Activated CD4-positive, alpha-beta T cell treated with anti-CD3 and anti-CD28 coated beads for 36 hours (primary cell): ENCODE data around the gene CACNA1C. TPM values are rescaled to one million over a fixed set of nuclear protein-coding genes. Genes with fewer than 3 reads are reported as not detected.

ENCODE experiments used
- ATAC-seq: fragments of 200-7000 bp; cut with Tn5 transposase; one replicate; pipeline ENCODE4 v1.10.0; 2021; ENCODE audit warnings: mild to moderate bottlenecking, moderate library complexity
- CTCF ChIA-PET: fragments of 350-600 bp; sonication (Branson Sonifier 250); formaldehyde crosslinking; loops from one replicate; lab custom pipeline; 2021; ENCODE audit warnings: antibody characterized with exemption; lab: Charles Lee
- POLR2A ChIA-PET: fragments of 350-600 bp; sonication (Branson Sonifier 250); formaldehyde crosslinking; loops from one replicate; lab custom pipeline; 2021; ENCODE audit warnings: antibody characterized with exemption, inconsistent platforms; lab: Charles Lee
- DNase-seq: peaks from one replicate; pipeline ENCODE4 v3.0.0-alpha.2; 2020
- H3K27ac Mint-ChIP-seq: one replicate; pipeline ENCODE4 v1.8.0; 2021; ENCODE audit warnings: mixed read lengths
- H3K27me3 Mint-ChIP-seq: one replicate; pipeline ENCODE4 v1.8.0; 2021; ENCODE audit warnings: mixed read lengths
- H3K36me3 Mint-ChIP-seq: one replicate; pipeline ENCODE4 v1.8.0; 2021; ENCODE audit warnings: low read depth, mixed read lengths
- H3K4me1 Mint-ChIP-seq: one replicate; pipeline ENCODE4 v1.8.0; 2021; ENCODE audit warnings: mixed read lengths
- H3K4me3 Mint-ChIP-seq: one replicate; pipeline ENCODE4 v1.8.0; 2021; ENCODE audit warnings: mild to moderate bottlenecking, moderate library complexity, mixed read lengths
- H3K9me3 Mint-ChIP-seq: one replicate; pipeline ENCODE4 v1.8.0; 2021; ENCODE audit warnings: low read depth, mixed read lengths
- intact Hi-C, 2 experiments: fragments of 100-400 bp; cut with DNase I in 1 of 2; cut with micrococcal nuclease in 1 of 2; formaldehyde crosslinking; loops; one replicate each; pipeline versions ENCODE4 v1.14.2 to v1.15.1; 2022 to 2024; cut with DNase I, micrococcal nuclease
- total RNA-seq, 2 experiments: library from RNA; stranded (reverse); gene quantifications; one replicate each; pipeline ENCODE4 v1.2.3, GENCODE V29; 2021

CACNA1C gene
- total RNA-seq, 2 experiments from 2014 or later = 0.11 TPM

GRCh38 chr12:2578211-2578610, 525.4 kb downstream of the CACNA1C start:
- no peak for DNase-seq
- Mint-ChIP-seq H3K36me3 (no peaks in the 10 kb centered on the region), H3K27ac (no peak overlapping the region), H3K27me3 (peaks cover 29% of the 10 kb centered on the region), H3K9me3 (no peaks in the 10 kb centered on the region), H3K4me1 (no peaks in the 10 kb centered on the region), H3K4me3 (no peak overlapping the region)
- CTCF ChIA-PET = no interaction called here
- POLR2A ChIA-PET = no interaction called here
- ATAC-seq = no peak
- intact Hi-C loops = no loop called here

DNA sequence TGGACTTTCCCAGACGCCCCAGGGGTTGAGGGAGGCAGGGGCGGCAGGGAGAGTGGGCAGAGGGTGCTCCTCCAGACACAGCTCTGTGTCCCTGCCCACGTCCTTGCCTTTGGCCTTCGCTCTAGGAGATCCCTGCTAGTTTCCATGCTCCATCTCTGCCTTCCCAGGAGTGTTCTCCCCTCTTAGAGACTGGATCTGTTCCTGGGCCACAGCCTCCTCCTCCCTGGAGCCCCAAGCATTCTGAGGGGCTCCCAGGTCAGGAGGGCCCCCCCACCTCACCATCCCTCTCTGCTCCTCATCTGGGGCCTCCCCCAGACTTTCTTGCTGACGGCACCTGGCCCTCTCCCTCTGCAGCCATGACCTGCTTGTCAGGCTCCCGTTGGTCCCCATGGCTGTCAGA, 526.0 kb downstream of the CACNA1C start:
- Mint-ChIP-seq H3K36me3 (no peaks in the 10 kb centered on the region), H3K27ac (no peak overlapping the region), H3K27me3 (peaks cover 32% of the 10 kb centered on the region), H3K4me3 (no peak overlapping the region), H3K9me3 (no peaks in the 10 kb centered on the region), H3K4me1 (no peaks in the 10 kb centered on the region)
- CTCF ChIA-PET = no interaction called here
- intact Hi-C loops = no loop called here
- POLR2A ChIA-PET = no interaction called here
- no peak for DNase-seq
- no peak for ATAC-seq

DNA sequence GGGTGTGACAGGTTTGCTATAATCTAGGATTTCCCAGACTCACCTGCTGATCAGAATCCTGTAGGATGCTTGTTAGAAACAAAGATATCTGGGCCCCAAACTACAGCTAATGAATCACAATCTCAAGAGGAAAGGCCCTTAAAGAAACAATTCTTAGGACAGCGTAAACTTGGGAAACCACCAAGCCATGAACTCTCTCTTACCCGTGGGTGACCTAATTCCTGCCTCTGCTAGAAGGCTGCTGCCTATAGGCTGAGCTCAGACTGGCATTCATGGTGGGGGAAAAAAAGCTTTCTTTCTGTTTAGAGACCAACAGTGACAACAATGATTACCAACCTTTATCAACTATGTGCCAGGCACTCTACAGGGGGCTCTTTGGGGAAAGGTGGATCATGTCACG, 528.0 kb downstream of the CACNA1C start:
- Mint-ChIP-seq H3K9me3 (no peaks in the 10 kb centered on the region), H3K4me3 (no peak overlapping the region), H3K4me1 (no peaks in the 10 kb centered on the region), H3K36me3 (no peaks in the 10 kb centered on the region), H3K27me3 (peaks cover 35% of the 10 kb centered on the region), H3K27ac (no peak overlapping the region)
- intact Hi-C loops = loop anchor here (5.0 kb wide), 3 partner anchors 194 to 784 kb away; no protein-coding TSS in a partner anchor
- POLR2A ChIA-PET = interaction anchor here (0.6 kb wide), 1 partner anchor 295 kb away, joined by 3 read pairs; no protein-coding TSS in a partner anchor
- CTCF ChIA-PET = interaction anchor here (0.6 kb wide), 1 partner anchor 545 kb away, joined by 3 read pairs; no protein-coding TSS in a partner anchor
- ATAC-seq (no peak), DNase-seq (no peak)

- H3K4me3 Mint-ChIP-seq = no peak overlapping the region
- no peaks in the 10 kb centered on the region for H3K36me3 Mint-ChIP-seq
- no peaks in the 10 kb centered on the region for H3K4me1 Mint-ChIP-seq
- H3K27ac Mint-ChIP-seq = no peak overlapping the region
- ATAC-seq (no peak), DNase-seq (no peak)
- intact Hi-C loops = loop anchor here (5.0 kb wide), 3 partner anchors 194 to 784 kb away; no protein-coding TSS in a partner anchor
- H3K27me3 Mint-ChIP-seq = peaks cover 38% of the 10 kb centered on the region
- H3K9me3 Mint-ChIP-seq = no peaks in the 10 kb centered on the region
- ChIA-PET POLR2A (no interaction called here), CTCF (interaction anchor here (0.6 kb wide), 1 partner anchor 309 kb away, joined by 3 read pairs; no protein-coding TSS in a partner anchor)
Observed at GRCh38 chr12:2581293-2582045, 528.7 kb downstream of the CACNA1C start.

- POLR2A ChIA-PET = no interaction called here
- no peak overlapping the region for H3K27ac Mint-ChIP-seq
- no peaks in the 10 kb centered on the region for H3K9me3 Mint-ChIP-seq
- ATAC-seq (no peak), DNase-seq (no peak)
- no peaks in the 10 kb centered on the region for H3K36me3 Mint-ChIP-seq
- peaks cover 39% of the 10 kb centered on the region for H3K27me3 Mint-ChIP-seq
- CTCF ChIA-PET = interaction anchor here (0.7 to 2.2 kb wide), 9 partner anchors 8 to 787 kb away, joined by 3 to 5 read pairs (median 3); no protein-coding TSS in a partner anchor
- H3K4me1 Mint-ChIP-seq = no peaks in the 10 kb centered on the region
- intact Hi-C loops = loop anchor here (1.0 to 5.0 kb wide), 6 partner anchors 195 to 786 kb away; no protein-coding TSS in a partner anchor
- no peak overlapping the region for H3K4me3 Mint-ChIP-seq
Observed at GRCh38 chr12:2582631-2583030, 529.8 kb downstream of the CACNA1C start.

DNA sequence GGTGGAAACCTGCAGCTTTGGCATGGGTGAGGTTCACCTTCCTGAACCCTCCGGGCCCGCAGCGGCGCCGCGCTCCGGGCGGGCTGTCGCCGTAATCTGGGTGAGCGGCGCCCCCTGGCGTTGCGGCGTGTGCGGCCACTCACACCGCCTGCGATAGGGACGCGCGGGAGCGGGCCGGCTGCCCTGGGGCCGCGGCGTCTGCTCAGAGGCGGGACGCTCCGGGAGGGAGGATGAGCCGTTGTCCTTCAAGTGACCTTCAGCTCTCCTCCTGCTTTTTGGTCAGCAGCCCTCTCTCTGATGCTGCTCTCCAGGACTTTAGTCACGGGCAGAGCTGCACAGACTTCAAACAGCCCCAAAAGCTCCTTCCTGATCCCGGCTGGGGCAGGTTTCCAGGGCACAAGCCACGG, 530.3 kb downstream of the CACNA1C start:
- H3K4me3 Mint-ChIP-seq = no peak overlapping the region
- DNase-seq = peak; percentile 83
- peak; percentile 95 for ATAC-seq
- no peak overlapping the region for H3K27ac Mint-ChIP-seq
- H3K36me3 Mint-ChIP-seq = no peaks in the 10 kb centered on the region
- peaks cover 43% of the 10 kb centered on the region for H3K27me3 Mint-ChIP-seq
- no peaks in the 10 kb centered on the region for H3K9me3 Mint-ChIP-seq
- ChIA-PET POLR2A (no interaction called here), CTCF (interaction anchor here (0.5 to 2.2 kb wide), 17 partner anchors 10 to 787 kb away, joined by 3 to 5 read pairs (median 3); no protein-coding TSS in a partner anchor)
- H3K4me1 Mint-ChIP-seq = no peaks in the 10 kb centered on the region
- intact Hi-C loops = loop anchor here (1.0 to 5.0 kb wide), 6 partner anchors 196 to 787 kb away; no protein-coding TSS in a partner anchor

DNA sequence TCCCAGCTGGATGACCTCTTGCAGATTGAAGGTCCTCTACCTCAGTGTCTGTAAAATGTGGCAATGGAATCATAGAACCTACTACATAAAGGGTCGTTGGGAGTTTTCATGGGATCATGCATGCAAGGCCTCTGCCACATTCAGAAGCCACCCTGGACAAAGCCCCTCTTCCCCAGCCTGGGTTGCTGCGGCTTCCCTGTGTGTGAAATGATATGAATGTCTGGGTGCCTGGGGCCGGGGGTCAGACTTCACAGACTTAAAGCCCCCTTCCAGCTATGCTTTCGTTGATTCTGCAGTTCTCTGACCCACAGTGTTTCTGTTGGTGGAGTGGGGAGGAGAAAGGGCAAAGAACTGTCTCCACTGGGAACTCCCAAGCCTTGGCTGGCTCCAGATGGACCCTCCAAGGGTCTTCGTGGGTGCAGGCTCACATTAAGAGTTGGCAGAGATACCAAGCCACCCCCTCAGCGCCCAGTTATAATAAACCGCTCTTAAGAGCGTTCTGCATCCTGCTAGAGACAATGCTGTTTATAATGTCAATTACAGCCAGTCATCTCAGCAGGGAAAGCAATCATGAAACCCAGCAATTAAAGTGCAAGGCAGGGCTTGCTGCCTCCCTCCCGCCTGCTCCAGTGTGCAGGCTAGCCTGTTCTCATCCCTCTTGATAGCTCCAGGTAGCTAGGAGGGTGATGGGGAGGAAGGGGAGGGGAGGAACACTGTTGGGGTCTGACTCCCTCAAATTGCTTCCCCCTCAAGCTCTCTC, 531.0 kb downstream of the CACNA1C start:
- H3K36me3 Mint-ChIP-seq = no peaks in the 10 kb centered on the region
- no peak overlapping the region for H3K4me3 Mint-ChIP-seq
- ATAC-seq = no peak
- no peaks in the 10 kb centered on the region for H3K9me3 Mint-ChIP-seq
- peaks cover 43% of the 10 kb centered on the region for H3K27me3 Mint-ChIP-seq
- no peaks in the 10 kb centered on the region for H3K4me1 Mint-ChIP-seq
- CTCF ChIA-PET = interaction anchor here (0.5 to 2.2 kb wide), 16 partner anchors 10 to 788 kb away, joined by 3 to 5 read pairs (median 3); no protein-coding TSS in a partner anchor
- H3K27ac Mint-ChIP-seq = no peak overlapping the region
- intact Hi-C loops = loop anchor here (1.0 to 5.0 kb wide), 6 partner anchors 197 to 788 kb away; no protein-coding TSS in a partner anchor
- POLR2A ChIA-PET = interaction anchor here (0.6 kb wide), 1 partner anchor 62 kb away, joined by 4 read pairs; no protein-coding TSS in a partner anchor
- no peak for DNase-seq

- no peaks in the 10 kb centered on the region for H3K9me3 Mint-ChIP-seq
- H3K27ac Mint-ChIP-seq = no peak overlapping the region
- ATAC-seq (no peak), DNase-seq (no peak)
- H3K27me3 Mint-ChIP-seq = peaks cover 36% of the 10 kb centered on the region
- ChIA-PET CTCF (interaction anchor here (0.5 to 0.8 kb wide), 2 partner anchors 23 to 1283 kb away, joined by 3 to 4 read pairs; no protein-coding TSS in a partner anchor), POLR2A (no interaction called here)
- H3K36me3 Mint-ChIP-seq = no peaks in the 10 kb centered on the region
- no peak overlapping the region for H3K4me3 Mint-ChIP-seq
- intact Hi-C loops = no loop called here
- H3K4me1 Mint-ChIP-seq = no peaks in the 10 kb centered on the region
Observed at GRCh38 chr12:2586156-2587038, 533.6 kb downstream of the CACNA1C start.

- Mint-ChIP-seq H3K4me3 (no peak overlapping the region), H3K9me3 (no peaks in the 10 kb centered on the region), H3K27ac (no peak overlapping the region), H3K36me3 (no peaks in the 10 kb centered on the region), H3K27me3 (peaks cover 24% of the 10 kb centered on the region), H3K4me1 (no peaks in the 10 kb centered on the region)
- ChIA-PET CTCF (no interaction called here), POLR2A (no interaction called here)
- intact Hi-C loops = no loop called here
- ATAC-seq (no peak), DNase-seq (no peak)
Observed at GRCh38 chr12:2588345-2588744, 535.6 kb downstream of the CACNA1C start.

GRCh38 chr12:2589381-2589780, 536.6 kb downstream of the CACNA1C start:
- POLR2A ChIA-PET = no interaction called here
- Mint-ChIP-seq H3K4me3 (no peak overlapping the region), H3K4me1 (no peaks in the 10 kb centered on the region), H3K36me3 (no peaks in the 10 kb centered on the region), H3K27ac (no peak overlapping the region), H3K27me3 (peaks cover 18% of the 10 kb centered on the region), H3K9me3 (peaks cover 7% of the 10 kb centered on the region)
- intact Hi-C loops = no loop called here
- CTCF ChIA-PET = no interaction called here
- DNase-seq (no peak), ATAC-seq (no peak)
